ENCODE measurements around the gene C20orf204. TPM values are rescaled to one million over a fixed set of nuclear protein-coding genes. Genes with fewer than 3 reads are reported as not detected.

C20orf204 gene
- total RNA-seq, 1 donor from 2014 or later, result 2.1 TPM

DNA sequence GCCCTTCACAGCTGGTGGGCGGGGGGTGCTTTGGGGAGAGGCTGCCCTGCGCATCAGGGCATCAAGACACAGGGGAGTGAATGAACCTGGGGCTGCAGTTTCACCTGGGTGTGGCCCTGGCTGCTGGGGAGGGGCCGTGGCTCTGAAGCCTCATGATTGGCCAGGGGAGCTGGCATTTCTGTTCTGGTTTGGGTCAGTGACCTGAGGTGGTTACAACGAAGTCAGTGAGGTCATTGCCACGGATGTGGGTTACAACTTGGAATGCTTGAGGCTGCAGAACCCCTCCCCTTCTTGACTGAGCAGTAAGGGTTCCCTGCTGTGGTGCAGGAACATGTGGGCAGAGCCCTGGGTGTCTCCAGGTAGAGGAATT lies 30.0 kb downstream of the C20orf204 start:
- ATAC-seq (no peak), DNase-seq (ENCODE audit: low spot score) (no peak)
- intact Hi-C loops (cut with DNase I), result no loop called here

DNA sequence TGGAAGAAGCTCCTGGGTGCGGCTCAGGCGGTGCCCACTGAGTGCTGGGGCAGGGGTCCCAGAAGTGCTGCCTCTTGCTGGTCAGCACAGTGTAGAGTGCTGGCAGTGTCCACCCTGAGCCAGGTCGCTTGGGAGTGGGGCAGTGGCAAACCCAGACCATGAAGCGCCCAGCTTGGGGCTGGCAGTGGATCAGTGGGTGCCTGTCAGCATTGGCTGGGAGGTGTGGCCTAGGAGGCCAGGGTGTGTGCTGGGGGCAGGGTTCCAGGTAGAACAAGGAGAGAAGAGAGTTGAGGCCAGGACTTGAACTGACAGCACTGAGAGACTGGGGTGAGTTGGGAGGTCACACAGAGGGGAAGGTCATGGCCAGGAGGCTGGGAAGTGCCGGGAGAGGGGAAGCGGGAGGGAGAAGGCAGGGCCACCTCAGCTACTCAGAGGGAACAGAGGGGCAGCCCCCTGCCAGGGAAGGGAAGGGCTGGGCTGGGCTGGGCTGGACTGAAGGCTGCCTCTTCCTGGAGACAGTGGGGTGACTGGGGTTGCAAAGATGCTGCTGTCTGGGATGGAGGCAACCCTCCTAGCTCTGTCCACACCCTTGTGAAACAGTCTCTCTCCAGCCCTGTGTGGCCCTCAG lies 31.1 kb downstream of the C20orf204 start:
- ATAC-seq, result no peak

DNA sequence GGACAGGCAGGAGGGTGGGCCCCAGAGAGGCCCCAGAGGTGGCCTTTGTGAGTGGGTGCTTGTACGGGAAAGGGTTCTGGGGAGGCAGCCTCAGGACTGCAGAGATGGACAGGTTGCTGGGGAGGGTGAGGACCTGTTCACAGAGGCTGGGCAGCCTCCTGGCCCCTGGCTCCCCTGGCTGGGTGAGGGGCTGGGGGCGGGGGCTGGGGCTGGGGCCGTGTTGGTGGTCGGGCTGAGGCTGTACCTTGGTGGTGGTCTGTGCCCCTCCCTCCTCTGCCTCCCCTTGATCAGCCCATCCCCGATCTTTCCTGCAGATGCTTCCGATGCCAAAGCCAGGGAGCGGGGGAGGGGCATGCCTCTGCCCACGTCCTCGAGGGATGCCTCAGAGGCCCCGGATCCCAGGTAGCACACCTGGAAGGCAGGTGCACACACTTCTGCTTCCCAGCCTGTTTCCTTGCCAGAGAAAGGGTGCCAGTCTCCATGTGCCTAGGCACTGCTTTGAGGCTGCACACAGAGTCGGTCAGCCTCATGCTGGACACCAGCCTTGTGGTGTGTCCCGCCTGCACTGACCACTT lies 31.8 kb downstream of the C20orf204 start:
- intact Hi-C loops (cut with DNase I), result no loop called here
- no peak for DNase-seq (ENCODE audit: low spot score)
- ATAC-seq, result no peak

More for the DNA sequence above, 31.1 kb downstream of the C20orf204 start:
- intact Hi-C loops (cut with DNase I), result no loop called here
- no peak for DNase-seq (ENCODE audit: low spot score)

DNA sequence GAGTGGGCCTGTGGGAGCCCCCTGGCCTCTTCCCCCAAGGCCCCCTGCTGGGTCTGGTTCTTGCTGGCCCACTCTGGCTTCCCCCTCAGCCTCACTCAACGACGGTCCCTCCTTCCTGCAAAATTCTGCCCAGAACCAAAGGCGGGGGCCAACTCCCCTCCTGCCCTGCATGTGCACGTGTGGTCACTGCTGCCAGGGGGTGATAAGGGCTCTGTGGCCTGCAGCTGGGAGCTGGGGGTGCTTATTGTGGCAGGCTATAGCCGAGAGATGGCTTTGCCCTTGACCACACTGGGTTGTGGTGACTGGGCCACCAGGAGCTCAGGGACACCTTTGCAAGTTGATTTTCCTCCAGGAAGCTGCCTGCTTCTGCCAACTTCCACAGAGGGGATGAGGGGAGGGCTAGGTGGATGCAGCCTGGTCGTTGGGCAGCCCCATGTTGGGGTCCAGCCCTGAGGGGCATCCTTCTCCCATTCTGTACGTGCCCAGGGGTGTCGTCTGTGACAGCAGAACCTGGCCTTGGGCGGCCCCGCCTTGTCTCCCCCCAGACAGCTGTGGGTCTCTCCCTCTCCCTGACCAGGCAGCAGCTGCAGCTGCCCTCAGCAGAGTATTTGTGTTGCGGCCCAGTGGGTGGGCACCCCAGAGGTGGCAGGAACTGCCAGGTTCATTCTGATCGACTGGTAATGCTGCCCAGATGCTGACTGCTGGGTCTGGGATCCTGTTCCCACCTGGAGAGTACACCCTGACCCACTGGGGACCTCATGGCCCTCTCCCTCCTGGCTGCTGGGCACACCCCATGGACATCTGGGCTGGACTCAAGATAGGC lies 32.6 kb downstream of the C20orf204 start:
- ATAC-seq, result no peak
- intact Hi-C loops (cut with DNase I), result no loop called here
- DNase-seq (ENCODE audit: low spot score), result no peak

DNA sequence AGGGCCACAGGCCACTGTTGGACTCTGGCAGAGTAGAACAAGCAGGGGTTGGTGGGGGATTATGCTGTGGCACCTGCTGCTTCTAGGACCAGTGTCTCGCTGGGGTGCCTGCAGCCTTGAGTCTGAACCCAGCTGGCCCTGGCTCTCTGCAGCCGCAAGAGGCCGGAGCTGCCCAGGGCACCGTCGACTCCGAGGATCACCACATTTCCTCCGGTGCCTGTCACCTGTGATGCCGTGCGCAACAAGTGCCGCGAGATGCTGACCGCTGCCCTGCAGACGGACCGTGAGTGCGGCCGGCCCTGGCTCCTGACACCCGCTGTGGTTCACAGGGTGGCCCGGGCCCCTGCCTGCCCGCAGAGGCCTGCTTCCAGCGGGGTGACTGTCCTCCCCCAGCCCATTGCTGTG lies 33.2 kb downstream of the C20orf204 start:
- intact Hi-C loops (cut with DNase I), result no loop called here
- DNase-seq (ENCODE audit: low spot score) (no peak), ATAC-seq (no peak)

DNA sequence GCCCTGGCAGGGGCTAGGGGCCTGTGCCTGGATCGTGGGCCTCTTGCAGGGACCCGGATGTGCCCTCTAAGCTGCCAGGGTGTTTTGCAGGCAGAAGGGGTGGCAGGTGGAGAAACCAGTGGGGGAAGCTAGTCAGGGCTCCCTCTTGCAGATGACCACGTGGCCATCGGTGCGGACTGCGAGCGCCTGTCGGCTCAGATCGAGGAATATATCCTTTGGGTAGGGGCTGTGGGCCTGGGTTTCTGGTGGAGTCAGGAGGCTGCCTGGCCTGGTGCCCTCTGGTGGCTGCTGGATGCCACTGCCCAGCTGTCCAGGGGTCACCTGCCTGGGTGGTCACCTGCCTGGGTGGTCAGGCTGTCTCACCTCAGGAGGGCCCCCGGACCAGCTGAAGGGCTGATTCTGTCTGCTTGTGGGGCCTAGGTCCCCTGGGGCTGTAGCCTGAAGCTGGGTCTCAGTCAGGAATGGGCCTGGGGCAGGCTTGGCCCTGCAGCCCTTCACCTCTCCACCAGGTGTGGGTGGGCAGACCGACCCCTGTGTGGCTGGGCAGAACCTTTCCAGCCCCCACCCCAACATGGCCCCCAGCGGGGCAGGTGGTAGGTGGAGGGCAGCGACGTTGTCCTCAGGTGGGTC lies 33.7 kb downstream of the C20orf204 start:
- ATAC-seq, result no peak
- intact Hi-C loops (cut with DNase I), result no loop called here
- no peak for DNase-seq (ENCODE audit: low spot score)

DNA sequence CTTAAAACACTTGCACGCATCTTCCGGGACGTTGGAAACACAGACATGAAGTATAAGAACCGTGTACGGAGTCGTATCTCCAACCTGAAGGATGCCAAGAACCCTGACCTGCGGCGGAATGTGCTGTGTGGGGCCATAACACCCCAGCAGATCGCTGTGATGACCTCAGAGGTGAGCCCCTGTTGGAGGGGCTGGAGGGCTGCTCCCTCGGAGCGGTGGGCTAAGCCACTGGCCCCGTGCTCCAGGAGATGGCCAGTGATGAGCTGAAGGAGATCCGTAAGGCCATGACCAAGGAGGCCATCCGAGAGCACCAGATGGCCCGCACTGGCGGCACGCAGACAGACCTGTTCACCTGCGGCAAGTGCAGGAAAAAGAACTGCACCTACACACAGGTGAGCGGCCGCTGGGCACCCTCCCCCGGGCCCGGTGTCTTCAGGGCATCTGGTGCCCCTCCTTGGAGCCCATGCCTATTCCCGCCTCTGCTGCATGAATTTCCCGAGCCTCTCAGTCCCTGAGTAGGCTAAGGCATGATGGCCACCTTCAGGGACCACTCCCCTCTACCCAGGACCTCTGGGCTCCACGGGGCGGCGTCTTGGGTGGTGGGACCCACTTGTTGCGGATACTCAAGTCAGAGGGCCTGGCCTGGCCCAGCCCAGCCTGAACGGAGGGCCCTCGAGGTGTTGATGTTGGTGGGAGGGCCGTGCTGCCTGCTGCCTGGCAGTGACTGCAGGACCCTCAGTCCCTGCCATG lies 34.4 kb downstream of the C20orf204 start:
- DNase-seq (ENCODE audit: low spot score) (no peak), ATAC-seq (no peak)
- intact Hi-C loops (cut with DNase I), result no loop called here

DNA sequence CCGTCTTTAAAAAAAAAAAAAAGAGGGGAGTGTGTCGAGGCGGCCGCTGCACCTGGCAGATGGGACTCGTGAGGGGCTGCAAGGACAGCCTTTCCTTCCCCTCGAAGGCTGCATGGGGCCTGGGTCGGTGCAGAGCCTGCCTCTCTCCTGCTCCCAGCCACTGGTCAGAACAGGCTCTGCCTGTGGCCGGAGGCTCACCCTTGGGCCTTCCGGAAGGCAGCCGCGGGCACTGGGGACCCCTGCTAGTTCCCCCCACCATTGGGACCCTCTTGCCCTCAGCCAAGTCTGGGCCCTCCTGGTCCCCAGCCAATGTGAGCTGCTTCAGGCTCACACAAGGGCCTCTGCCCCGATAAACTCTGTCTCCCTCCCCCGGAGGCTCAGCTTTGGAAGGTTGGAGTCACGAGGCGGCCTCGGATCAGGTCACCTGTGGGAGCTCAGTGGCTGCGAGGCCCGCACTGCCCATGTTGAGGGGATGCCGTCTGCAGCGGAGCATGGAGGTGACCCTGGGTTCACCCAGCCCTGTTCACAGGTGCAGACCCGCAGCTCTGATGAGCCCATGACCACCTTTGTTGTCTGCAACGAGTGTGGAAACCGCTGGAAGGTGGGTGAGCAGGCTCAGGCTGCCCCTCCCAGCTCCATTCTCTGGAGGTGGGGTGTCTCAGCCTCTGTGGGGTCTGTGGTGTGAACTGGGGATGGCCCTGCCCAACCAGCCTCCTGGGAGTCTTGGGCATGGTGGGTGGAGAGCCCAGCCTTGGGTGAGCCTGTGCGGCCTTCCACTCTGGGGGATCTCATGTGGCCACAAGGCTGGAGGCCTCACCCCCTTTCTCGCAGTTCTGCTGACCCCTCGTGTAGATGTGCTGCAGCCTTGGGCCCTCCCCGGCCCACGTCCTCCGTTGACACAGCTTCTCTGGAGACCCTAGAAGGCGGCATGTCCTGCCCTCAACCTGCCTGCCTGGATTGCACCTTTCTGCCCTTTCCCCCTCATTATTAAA lies 35.7 kb downstream of the C20orf204 start:
- DNase-seq (ENCODE audit: low spot score) (no peak), ATAC-seq (no peak)
- intact Hi-C loops (cut with DNase I), result no loop called here

DNA sequence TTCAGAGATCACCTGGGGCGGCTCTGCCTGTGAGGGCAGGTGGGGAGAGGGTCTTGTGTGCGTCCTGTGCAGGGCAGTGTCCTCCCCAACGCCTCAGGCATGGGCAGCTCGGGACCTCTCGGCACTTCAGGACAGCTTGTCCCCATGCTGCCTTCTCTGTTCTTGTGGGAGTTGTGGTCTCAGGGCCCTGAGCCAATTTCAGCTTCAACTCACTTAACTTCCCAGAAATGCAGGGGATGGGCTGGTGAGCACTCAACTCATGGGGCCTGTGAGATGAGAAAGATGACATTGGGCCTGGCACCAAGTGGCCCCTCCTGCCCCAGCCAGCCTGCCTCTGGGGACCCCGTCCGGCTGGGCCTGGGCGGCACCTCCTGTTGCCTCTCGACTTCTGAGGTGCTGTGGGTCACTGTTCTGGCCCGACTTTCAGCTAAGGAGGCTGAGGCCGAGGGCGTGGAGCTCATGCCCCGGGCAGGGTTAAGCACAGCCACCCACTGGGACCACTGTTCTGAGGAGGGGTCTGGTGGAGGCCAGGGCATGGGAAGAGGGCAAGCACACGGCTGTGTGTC lies 36.6 kb downstream of the C20orf204 start:
- ATAC-seq (no peak), DNase-seq (ENCODE audit: low spot score) (no peak)
- intact Hi-C loops (cut with DNase I), result no loop called here

DNA sequence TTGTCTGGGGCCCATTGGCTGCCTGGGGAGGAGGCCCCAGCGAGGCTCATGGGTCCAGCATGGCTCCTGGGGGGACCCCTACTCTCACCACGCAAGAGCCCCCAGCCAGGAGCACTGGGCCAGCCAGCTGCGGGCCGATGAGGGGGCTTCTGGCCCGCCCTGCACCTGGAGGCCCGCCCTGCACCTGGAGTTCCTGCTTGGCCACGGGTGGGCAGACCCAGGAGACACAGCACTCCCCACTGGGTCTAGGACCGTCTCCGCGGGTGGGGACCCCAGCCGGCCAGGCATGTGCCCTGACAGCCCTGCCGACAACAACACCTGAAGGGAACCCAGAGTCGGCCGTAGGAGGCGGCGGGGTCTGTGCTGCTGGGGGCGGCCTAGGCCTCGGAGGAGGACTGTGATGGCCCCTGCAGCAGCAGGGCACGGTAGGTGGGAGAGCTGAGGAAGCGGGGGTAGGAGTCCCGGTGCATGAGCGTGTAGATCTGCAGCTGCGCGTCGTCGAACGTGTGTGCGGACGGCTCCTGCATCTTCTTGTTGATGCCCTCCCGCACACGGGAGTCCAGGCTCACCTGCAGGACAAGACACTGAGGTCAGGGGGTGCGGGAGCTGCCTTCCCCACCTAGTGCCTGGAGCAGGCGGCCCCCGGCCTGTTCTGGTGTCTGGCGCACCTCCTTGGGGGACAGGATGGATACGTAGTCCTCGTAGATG lies 37.6 kb downstream of the C20orf204 start:
- ATAC-seq (no peak), DNase-seq (ENCODE audit: low spot score) (no peak)
- intact Hi-C loops (cut with DNase I), result no loop called here

DNA sequence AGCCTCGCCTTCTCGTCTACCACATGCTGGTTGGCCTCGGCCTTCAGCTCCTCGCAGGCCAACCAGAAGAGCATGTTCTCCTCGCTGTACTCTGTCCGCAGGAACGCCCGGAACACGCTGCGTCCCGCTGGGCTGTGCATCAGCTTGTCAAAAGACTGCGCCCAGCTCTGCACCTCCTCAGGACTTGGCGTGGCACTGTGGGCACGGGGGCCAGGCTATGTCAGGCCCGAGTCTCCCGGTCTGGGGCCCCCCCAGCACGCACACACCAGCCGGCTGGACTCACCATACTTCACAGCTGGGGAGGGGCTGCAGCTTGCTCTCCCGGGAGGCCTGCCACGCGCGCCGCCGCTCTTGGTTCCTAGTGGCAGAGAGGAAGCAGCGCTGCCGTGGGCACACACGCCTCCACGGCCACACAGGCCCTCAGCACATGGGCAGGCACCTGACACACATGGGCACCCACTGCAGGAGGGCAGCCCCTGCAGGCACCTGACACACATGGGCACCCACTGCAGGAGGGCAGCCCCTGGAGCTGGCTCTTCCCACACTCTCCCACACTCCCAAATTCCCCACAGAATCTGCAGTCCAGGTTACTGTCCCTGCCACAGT lies 38.3 kb downstream of the C20orf204 start:
- intact Hi-C loops (cut with DNase I), result no loop called here
- ATAC-seq (no peak), DNase-seq (ENCODE audit: low spot score) (no peak)

DNA sequence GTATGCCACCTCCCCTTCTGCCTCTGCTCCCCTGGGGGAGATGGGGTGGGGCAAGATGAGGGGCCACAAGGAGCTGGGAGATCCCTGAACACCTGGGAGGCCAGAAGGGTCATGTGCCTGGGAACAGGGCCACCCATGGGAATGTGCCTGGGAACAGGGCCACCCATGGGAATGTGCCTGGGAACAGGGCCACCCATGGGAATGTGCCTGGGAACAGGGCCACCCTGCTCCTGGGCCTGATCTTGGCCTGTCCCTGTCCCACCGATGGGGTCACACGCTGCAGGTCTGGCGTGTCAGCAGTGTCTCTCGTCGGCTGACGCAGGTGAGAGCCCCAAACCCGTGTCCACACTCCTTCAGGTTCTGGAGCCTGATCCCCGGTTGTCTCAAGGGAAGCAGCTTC lies 39.0 kb downstream of the C20orf204 start:
- ATAC-seq (no peak), DNase-seq (ENCODE audit: low spot score) (no peak)
- intact Hi-C loops (cut with DNase I), result no loop called here

DNA sequence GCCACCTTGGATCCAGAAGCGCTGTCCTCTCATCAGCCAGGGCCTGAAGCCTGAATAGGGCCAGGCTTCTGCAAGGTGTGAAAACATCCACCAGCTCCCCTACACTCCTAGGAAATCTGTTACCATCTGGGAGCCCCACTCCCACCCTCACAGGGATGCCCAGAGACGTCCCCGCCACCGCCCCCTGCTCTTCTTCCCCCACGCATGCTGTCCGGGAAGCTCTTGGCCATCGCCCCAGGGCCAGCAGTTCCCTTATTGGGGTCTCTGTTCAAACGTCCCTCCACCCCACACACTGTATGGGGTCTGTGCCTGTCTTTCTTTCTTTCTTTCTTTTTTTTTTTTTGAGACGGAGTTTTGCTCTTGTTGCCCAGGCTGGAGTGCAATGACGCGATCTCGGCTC lies 39.6 kb downstream of the C20orf204 start:
- ATAC-seq (no peak), DNase-seq (ENCODE audit: low spot score) (no peak)
- intact Hi-C loops (cut with DNase I), result no loop called here

DNA sequence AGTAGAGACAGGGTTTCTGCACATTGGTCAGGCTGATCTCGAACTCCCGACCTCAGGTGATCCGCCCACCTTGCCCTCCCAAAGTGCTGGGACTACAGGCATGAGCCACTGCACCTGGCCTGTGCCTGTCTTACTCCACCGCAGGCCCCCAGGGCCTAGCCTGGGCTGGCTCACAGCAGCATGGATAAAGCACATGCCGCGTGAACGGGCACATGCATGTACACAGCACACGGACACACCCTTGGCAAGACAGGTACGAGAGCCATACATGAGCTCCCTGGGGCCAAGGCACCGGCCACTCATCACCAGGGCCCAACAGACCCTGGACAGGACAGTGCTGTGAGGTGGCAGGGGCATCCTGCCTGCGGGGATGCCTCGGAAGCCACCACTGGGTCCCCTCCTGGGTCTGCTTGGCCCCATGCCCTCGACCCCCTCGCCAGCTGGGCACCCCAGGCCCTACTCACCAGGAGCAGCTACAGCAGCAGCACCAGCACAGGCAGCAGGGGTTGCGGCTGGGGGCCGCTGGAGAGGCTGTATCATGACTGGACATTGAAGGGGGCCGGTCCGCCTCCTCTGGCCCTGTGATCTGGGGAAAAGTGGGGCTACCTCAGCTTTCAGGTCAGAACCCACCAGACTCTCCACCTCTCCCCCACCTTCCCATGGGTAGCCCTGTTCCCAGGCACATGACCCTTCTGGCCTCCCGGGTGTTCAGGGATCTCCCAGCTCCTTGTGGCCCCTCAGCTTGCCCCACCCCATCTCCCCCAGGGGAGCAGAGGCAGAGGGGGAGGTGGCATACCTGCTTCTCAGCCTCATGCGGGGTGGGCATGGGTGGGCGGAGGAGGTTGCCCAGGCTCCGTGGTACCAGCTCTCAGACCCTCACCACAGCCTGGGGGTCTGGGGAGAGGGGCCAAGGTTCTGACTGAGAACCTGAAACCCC lies 40.3 kb downstream of the C20orf204 start:
- ATAC-seq, result no peak

DNA sequence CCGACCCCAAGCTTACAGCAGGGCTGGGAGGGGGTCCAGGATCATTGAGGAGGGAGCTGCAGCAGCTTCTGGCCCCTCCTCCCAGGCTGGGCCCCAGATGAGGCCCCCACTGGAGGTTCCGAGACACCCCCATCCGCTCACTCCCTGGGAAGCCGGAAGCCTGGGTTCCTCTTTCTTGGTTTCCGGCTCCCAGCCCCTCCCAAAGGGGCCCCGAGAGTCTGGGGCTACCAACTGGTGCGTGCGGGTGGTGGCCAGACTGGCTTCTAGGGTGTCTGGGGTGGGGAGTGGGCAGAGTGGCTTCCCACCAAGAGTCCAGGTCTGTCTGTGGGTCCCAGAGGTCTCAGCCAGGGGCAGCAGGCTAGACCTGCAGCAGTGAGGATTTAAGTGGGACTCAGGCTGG lies 41.1 kb downstream of the C20orf204 start:
- ATAC-seq, result no peak
- DNase-seq (ENCODE audit: low spot score), result no peak
- intact Hi-C loops (cut with DNase I), result no loop called here

More for the DNA sequence above, 40.3 kb downstream of the C20orf204 start:
- DNase-seq (ENCODE audit: low spot score), result no peak
- intact Hi-C loops (cut with DNase I), result no loop called here

DNA sequence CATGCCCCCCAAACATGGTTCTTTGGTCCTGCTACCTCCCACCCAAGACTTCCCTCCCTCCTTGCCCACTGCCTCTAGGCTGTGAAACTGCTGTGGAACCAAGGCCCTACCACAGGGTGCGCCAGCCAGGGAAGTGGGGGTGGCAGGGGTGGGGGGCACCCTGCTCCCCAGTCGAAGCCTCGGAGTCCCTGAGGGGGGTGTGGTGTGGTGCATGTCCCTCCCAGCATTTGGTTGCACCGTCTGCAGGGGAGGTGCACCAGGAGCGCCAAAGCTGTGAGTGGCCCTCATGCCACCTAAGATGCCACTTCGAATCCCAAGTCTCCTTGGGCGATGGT lies 41.5 kb downstream of the C20orf204 start:
- DNase-seq (ENCODE audit: low spot score), result no peak
- intact Hi-C loops (cut with DNase I), result no loop called here
- ATAC-seq, result no peak

Measured in sciatic nerve (tissue), 2 donors.